ENCODE results near the gene CD1B. TPM values are rescaled to one million over a fixed set of nuclear protein-coding genes. Genes with fewer than 3 reads are reported as not detected.

CD1B gene
- polyA plus RNA-seq, 1 of the 3 experiments (the other 2 are of a cell fraction) = not detected

DNA sequence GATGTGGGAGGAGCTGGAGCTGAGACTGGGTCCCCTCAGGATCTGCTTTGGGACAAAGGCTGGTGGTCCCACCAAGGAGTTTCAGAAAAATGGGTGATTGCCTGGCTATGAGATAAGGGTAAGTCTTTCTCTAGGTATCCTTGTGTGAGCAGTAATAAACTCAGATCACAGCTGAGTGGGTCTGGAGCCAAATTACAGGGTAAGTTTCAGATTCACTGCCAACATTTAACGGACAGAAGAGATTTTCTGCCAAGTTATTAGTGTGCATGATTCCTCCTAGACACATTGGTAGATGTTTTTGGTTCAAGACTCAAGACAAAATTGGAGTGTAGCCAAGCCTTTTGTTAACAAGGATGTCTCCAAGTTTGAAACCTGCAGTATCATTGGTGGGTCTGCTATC, 7.5 kb downstream of the CD1B start:
- H3K79me2 ChIP-seq (ENCODE audit: insufficient read depth) = no peaks in the 10 kb centered on the region
- H2AFZ ChIP-seq (ENCODE audit: low read depth) = no peak overlapping the region
- CTCF ChIA-PET = no interaction called here
- POLR2A ChIA-PET = no interaction called here
- DNase-seq = no peak
- H3K9me3 ChIP-seq = no peaks in the 10 kb centered on the region
- H3K36me3 ChIP-seq (replicated peaks in 1 of 2; ENCODE audit: control insufficient read depth in 1 of 2, insufficient read depth in 2 of 2, low read length in 1 of 2) = no peaks in the 10 kb centered on the region
- H3K4me1 ChIP-seq (ENCODE audit: control insufficient read depth in 1 of 2, insufficient read depth in 2 of 2, low read depth in 1 of 2, low read length in 1 of 2) = no peaks in the 10 kb centered on the region
- H3K9ac ChIP-seq = no peak overlapping the region
- no peaks in the 10 kb centered on the region for H3F3A ChIP-seq (replicated peaks; ENCODE audit: insufficient read depth)
- H3K27me3 ChIP-seq (ENCODE audit: insufficient read depth) = no peaks in the 10 kb centered on the region
- H3K4me2 ChIP-seq = no peak overlapping the region
- H3K9me2 ChIP-seq = no peaks in the 10 kb centered on the region
- 0% methylated on average over 1 of the region's 1 CpG for WGBS (ENCODE audit: low lambda C conversion rate)
- H3K4me3 ChIP-seq (ENCODE audit: low read depth in 2 of 2, low read length in 1 of 2) = no peak overlapping the region
- TF ChIP-seq USF2 (IDR thresholded peaks at IDR 0.05; ENCODE audit: borderline replicate concordance, low read depth, low read length) (no peak), EP300 (IDR thresholded peaks at IDR 0.05; ENCODE audit: borderline replicate concordance in 1 of 2, low read depth in 1 of 2, low read length in 1 of 2) (no peak), FOXJ3 (CRISPR knock-in tag; IDR thresholded peaks at IDR 0.05) (no peak), YY1 (IDR thresholded peaks at IDR 0.05; ENCODE audit: low read depth) (no peak), RXRA (IDR thresholded peaks at IDR 0.05; ENCODE audit: borderline replicate concordance, low read depth) (no peak), GATA2 (CRISPR knock-in tag; IDR thresholded peaks at IDR 0.05) (no peak), FOSL2 (IDR thresholded peaks at IDR 0.05; ENCODE audit: borderline replicate concordance, low read depth) (no peak), RFX5 (IDR thresholded peaks at IDR 0.05; ENCODE audit: low read length) (no peak), NFIC (IDR thresholded peaks at IDR 0.05; ENCODE audit: borderline replicate concordance) (no peak), MXI1 (IDR thresholded peaks at IDR 0.05; ENCODE audit: low read depth, low read length) (no peak), EZH2phosphoT487 (IDR thresholded peaks at IDR 0.05; ENCODE audit: borderline replicate concordance, low read depth) (no peak), TCF12 (IDR thresholded peaks at IDR 0.05) (no peak), SIN3A (IDR thresholded peaks at IDR 0.05; ENCODE audit: borderline replicate concordance, low read depth, low read length) (no peak)
- TF ChIP-seq, protein P1, sequence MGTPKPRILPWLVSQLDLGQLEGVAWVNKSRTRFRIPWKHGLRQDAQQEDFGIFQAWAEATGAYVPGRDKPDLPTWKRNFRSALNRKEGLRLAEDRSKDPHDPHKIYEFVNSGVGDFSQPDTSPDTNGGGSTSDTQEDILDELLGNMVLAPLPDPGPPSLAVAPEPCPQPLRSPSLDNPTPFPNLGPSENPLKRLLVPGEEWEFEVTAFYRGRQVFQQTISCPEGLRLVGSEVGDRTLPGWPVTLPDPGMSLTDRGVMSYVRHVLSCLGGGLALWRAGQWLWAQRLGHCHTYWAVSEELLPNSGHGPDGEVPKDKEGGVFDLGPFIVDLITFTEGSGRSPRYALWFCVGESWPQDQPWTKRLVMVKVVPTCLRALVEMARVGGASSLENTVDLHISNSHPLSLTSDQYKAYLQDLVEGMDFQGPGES (IDR thresholded peaks at IDR 0.05; ENCODE audit: low read depth, low read length) = no peak
- H4K20me1 ChIP-seq (ENCODE audit: insufficient read depth) = no peaks in the 10 kb centered on the region
- H3K27ac ChIP-seq (ENCODE audit: low read depth in 2 of 2, low read length in 1 of 2) = no peak overlapping the region

DNA sequence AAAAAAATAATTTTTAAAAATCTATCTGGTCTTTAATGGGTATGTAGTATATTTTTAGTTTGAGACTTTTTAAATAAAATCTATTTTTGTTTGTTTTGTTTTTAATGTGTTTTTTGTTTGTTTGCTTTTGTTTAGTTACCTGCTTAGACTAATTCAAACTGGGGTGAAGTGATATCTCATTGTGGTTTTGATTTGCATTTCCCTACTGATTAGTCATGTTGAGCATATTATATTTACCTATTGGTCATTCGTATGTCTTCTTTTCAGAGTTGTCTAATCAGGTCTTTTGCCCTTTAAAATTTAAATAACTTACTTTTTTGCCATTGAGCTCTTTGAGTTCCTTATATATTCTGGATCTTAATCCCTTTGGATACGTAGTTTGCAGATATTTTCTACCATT, 20.3 kb downstream of the CD1B start:
- Histone ChIP-seq H3K9me2 (no peaks in the 10 kb centered on the region), H3F3A (replicated peaks; ENCODE audit: insufficient read depth) (no peaks in the 10 kb centered on the region), H3K36me3 (replicated peaks in 1 of 2; ENCODE audit: control insufficient read depth in 1 of 2, insufficient read depth in 2 of 2, low read length in 1 of 2) (no peaks in the 10 kb centered on the region), H3K27me3 (ENCODE audit: insufficient read depth) (no peaks in the 10 kb centered on the region), H3K9ac (no peak overlapping the region), H4K20me1 (ENCODE audit: insufficient read depth) (no peaks in the 10 kb centered on the region), H3K9me3 (no peaks in the 10 kb centered on the region; the same call in 1 of the 2 replicates), H3K4me3 (ENCODE audit: low read depth in 2 of 2, low read length in 1 of 2) (no peak overlapping the region), H3K79me2 (ENCODE audit: insufficient read depth) (no peaks in the 10 kb centered on the region), H2AFZ (ENCODE audit: low read depth) (no peak overlapping the region), H3K4me2 (no peak overlapping the region), H3K4me1 (ENCODE audit: control insufficient read depth in 1 of 2, insufficient read depth in 2 of 2, low read depth in 1 of 2, low read length in 1 of 2) (no peaks in the 10 kb centered on the region), H3K27ac (ENCODE audit: low read depth in 2 of 2, low read length in 1 of 2) (no peak overlapping the region)
- ChIA-PET POLR2A (no interaction called here), CTCF (no interaction called here)
- DNase-seq = no peak
- 4% methylated on average over 2 of the region's 2 CpGs for WGBS (ENCODE audit: low lambda C conversion rate)
- TF ChIP-seq, protein P1 (IDR thresholded peaks at IDR 0.05; ENCODE audit: low read depth, low read length) = no peak
- TF ChIP-seq TAF1 (IDR thresholded peaks at IDR 0.05; ENCODE audit: borderline replicate concordance, low read depth, low read length) (no peak), FOSL2 (IDR thresholded peaks at IDR 0.05; ENCODE audit: borderline replicate concordance, low read depth) (no peak), SIN3A (IDR thresholded peaks at IDR 0.05; ENCODE audit: borderline replicate concordance, low read depth, low read length) (no peak), YY1 (IDR thresholded peaks at IDR 0.05; ENCODE audit: low read depth) (no peak), RCOR1 (IDR thresholded peaks at IDR 0.05; ENCODE audit: low read length) (no peak), FOXJ3 (CRISPR knock-in tag; IDR thresholded peaks at IDR 0.05) (no peak), RXRA (IDR thresholded peaks at IDR 0.05; ENCODE audit: borderline replicate concordance, low read depth) (no peak), MEF2A (IDR thresholded peaks at IDR 0.05; ENCODE audit: borderline replicate concordance, low read depth) (no peak), USF1 (IDR thresholded peaks at IDR 0.05; ENCODE audit: borderline replicate concordance, low read depth) (no peak)
- TF ChIP-seq, protein P2, sequence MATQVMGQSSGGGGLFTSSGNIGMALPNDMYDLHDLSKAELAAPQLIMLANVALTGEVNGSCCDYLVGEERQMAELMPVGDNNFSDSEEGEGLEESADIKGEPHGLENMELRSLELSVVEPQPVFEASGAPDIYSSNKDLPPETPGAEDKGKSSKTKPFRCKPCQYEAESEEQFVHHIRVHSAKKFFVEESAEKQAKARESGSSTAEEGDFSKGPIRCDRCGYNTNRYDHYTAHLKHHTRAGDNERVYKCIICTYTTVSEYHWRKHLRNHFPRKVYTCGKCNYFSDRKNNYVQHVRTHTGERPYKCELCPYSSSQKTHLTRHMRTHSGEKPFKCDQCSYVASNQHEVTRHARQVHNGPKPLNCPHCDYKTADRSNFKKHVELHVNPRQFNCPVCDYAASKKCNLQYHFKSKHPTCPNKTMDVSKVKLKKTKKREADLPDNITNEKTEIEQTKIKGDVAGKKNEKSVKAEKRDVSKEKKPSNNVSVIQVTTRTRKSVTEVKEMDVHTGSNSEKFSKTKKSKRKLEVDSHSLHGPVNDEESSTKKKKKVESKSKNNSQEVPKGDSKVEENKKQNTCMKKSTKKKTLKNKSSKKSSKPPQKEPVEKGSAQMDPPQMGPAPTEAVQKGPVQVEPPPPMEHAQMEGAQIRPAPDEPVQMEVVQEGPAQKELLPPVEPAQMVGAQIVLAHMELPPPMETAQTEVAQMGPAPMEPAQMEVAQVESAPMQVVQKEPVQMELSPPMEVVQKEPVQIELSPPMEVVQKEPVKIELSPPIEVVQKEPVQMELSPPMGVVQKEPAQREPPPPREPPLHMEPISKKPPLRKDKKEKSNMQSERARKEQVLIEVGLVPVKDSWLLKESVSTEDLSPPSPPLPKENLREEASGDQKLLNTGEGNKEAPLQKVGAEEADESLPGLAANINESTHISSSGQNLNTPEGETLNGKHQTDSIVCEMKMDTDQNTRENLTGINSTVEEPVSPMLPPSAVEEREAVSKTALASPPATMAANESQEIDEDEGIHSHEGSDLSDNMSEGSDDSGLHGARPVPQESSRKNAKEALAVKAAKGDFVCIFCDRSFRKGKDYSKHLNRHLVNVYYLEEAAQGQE (IDR thresholded peaks at IDR 0.05; ENCODE audit: low read depth, low read length) = no peak
